GM19351 (cell line): ENCODE data around the gene ITIH5.

Experiments
- ATAC-seq: cut with Tn5 transposase; IDR thresholded peaks from one replicate; pipeline ENCODE4 v1.9.1; 2021; ENCODE audit warnings: mild to moderate bottlenecking, moderate library complexity; ENCODE audit not compliant: unreplicated experiment

ITIH5 gene

DNA sequence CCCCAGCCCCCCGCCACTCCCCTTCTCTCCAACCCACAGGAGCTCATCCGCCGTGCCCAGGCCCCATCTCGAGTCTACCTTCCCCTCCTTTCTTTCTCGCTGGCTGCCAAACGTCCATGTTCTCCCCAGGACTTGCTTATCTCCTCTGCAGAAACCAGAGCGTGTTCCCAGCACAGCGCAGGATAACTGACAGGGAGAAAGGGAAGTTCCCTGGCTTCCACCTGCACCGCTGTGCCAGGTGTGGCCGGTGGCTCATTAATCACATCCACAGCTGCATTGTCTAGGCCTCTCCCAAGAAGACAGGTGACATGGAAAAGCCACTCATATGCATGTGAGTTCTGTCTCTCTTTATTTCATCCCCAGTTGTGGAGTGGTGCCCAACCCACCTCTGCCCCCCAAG is 113.2 kb downstream of the ITIH5 start:
- no peak for ATAC-seq

- no peak for ATAC-seq
Measured at GRCh38 chr10:7551950-7552716, 114.6 kb downstream of the ITIH5 start.

DNA sequence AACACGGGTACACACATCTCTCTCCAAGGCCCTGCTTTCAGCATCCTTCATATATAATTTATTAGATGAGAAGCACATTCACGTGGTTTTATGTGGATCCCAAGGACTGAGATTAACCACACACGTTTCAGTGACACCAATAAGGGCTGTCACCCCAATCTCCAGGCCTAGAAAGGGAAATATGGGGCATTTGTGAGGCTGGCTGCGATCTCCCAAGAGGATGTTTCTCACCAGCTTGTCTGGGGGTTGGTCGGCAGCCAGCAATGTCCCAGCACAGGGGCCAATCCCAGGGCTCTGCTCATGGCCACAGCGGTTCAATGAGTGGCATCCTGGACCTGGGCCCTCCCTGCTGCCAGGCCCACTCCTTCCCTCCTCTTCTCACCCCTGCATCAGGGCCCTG is 115.5 kb downstream of the ITIH5 start:
- no peak for ATAC-seq

DNA sequence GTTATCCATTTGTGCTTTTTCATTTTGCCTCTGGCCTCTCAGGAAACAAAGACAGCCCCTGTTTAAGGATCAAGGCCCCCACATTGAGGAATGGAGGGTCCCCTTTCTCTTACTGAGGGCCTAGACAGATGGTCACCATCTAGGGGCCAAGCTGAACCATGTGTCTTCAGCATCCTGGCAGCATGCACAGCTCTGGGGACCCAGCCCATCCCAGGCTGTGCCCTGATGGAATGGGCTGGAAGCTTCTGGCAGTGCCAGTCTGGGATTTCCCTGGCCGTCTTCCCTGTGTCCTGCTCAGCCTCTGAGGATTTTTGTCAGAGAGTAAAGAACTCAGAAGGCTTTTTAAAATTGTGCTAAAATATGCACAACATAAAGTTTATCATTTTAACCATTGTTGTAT is 116.8 kb downstream of the ITIH5 start:
- no peak for ATAC-seq

GRCh38 chr10:7547829-7548228 is 118.9 kb downstream of the ITIH5 start:
- no peak for ATAC-seq

DNA sequence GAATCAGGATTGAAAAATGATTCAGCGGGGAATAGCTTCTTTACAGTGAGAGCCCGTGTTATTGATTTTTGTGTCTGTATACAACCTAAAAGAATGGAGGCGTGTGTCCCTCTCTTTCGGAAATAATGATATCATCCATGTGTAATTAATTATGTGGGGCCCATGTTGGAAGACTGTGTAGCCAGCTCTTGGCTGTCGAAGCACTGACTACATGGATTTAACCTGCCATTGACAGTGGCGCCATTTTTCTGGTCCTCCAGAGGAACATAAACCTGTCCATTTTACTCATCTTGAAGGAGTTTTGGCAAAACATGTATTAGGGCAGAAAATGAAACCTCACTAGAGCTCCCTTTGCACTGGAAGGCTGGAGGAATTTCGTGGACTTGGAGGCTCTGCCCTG is 119.6 kb downstream of the ITIH5 start:
- ATAC-seq, result no peak

GRCh38 chr10:7546385-7546967 is 120.3 kb downstream of the ITIH5 start:
- ATAC-seq, result no peak

DNA sequence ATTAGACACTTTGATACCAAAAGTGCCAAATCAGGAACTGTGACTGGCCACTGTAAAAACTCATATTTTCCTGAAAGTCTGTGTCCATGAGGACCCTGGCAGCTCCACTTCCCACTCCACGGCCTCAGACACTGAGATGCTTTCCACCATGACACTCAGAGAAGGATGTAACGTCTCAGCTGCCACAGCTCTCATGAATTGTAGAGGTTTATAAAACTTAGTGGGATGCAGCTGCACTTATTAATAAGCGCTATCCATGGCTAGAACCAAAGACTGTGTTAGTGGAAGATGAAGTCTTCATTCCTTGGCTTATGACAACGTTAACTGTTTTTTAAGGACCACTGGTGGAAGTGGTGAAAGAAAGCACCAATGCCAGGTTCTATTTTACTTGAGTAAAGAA is 121.0 kb downstream of the ITIH5 start:
- no peak for ATAC-seq

DNA sequence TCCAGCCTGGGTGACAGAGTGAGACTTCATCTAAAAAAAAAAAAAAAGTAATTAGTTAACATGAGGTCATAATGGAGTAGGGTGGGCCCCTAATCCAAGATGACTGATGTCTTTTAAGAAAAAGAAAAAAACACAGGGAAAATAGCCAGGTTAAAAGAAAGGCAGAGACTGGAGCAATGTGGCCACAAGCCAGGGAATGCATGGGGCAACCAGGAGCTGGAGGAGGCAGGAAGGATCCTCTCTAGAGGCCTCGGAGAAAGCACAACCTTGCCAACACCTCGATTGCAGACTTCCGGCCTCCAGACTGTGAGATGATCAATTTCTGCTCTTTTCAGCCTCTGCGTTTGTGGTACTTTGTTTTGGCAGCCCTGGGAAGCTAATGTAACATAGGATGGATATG is 121.5 kb downstream of the ITIH5 start:
- ATAC-seq, result no peak

- ATAC-seq, result no peak
Measured at GRCh38 chr10:7544203-7544602, 122.6 kb downstream of the ITIH5 start.

- no peak for ATAC-seq
Measured at GRCh38 chr10:7542189-7542914, 124.4 kb downstream of the ITIH5 start.

- no peak for ATAC-seq
Measured at GRCh38 chr10:7541137-7542087, 125.4 kb downstream of the ITIH5 start.

GRCh38 chr10:7538970-7539654 is 127.7 kb downstream of the ITIH5 start:
- ATAC-seq, result no peak

DNA sequence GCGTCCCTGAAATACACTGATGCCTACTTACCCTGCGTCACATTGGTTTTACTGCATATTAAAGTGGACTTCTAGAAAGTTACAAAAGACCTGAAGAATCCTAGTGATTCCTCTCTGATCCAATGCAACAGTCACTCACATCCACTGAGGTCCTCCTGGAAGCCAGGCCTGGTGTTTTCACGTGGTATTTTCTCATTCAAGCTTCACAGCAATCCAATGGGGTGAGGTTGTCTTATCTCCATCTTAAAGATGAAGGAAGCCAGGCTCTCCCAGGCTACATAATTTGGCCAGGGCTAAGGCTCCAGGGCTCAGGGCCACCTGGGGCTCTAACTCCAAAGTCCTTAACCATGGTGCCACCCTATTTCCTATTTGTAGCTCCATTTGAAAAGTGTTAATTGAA is 129.6 kb downstream of the ITIH5 start:
- no peak for ATAC-seq

- no peak for ATAC-seq
Measured at GRCh38 chr10:7534480-7534852, 132.3 kb downstream of the ITIH5 start.

DNA sequence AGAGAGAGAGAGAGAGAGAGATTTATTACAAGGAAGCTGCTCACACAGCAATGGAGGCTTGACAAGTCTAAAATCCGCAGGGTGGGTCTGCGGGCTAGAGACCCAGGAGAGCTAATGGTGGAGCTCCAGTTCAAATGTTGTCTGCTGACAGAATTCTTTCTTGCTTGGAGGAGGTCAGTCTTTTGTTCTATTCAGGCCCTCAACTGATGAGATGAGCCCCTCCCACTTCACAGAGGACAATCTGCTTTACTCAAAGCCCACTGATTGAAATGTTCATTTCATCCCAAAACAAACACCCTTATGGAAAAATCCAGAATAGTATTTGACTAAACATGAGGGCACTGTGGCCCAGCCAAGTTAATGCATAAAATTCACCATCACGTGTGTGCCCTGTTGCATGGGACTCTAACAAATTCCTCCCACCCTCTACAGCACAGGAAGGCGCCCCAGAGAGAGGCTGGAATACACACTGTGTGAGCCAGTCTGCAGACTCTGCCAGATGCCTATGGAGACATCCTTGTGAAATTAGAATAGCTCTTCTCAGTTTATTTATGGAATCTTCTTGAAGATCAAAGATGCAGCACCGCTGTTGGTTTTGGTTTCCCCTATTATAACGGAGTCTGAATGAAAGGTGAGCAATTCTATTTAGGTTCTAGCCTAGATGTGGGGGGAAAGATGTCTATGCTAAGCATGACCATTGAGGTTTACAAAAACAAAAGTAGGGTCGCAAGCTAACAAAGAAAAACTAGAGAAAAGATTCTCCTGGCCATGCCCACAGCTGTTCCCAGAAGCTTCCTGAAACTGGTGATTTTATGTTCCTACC is 132.9 kb downstream of the ITIH5 start:
- ATAC-seq, result no peak

GRCh38 chr10:7532723-7533498 is 133.9 kb downstream of the ITIH5 start:
- no peak for ATAC-seq

GRCh38 chr10:7529638-7530037 is 137.1 kb downstream of the ITIH5 start:
- ATAC-seq, result no peak

DNA sequence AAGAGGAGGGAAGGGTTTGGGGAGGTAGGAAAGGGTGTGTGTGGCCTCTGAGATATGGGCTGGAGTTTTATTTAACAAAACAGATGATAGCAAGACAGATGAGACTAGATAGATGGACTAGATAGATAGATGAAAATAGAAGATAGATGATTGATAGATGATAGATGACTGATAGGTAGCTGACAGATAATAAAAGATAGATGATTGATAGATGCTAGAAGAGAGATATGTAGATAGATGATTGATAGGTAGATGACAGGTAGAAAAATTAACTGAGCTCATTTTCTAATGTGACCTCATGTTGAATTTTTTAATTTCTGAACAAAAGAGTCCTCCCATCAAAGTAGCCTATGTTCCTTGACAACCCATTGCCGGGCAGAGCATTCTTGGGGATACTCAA is 139.3 kb downstream of the ITIH5 start:
- ATAC-seq, result no peak
